Thymus (tissue), 11 donors: ENCODE results near the gene ZGLP1. TPM values are rescaled to one million over a fixed set of nuclear protein-coding genes. Genes with fewer than 3 reads are reported as not detected.
A peak's percentile ranks its signal among the peaks of the same experiment; 100 is the strongest.

Experiments used
- DNase-seq, 9 donors: peaks; one replicate each; pipeline ENCODE4 v3.0.0-alpha.2; 2013; ENCODE audit warnings: low spot score in 9 of 9, low read depth in 6 of 9, missing footprints in 1 of 9
- H3K27ac ChIP-seq, 2 donors: one replicate each; pipeline ENCODE4 v1.5.1; 2013; ENCODE audit warnings: control low read depth in 1 of 2, low read depth in 1 of 2, low read length in 1 of 2, mild to moderate bottlenecking in 1 of 2, moderate library complexity in 1 of 2
- H3K27me3 ChIP-seq, 2 donors: one replicate each; pipeline ENCODE4 v1.5.1; 2013; ENCODE audit warnings: low read length in 1 of 2; ENCODE audit not compliant: control insufficient read depth in 2 of 2, insufficient read depth in 1 of 2
- H3K36me3 ChIP-seq, 2 donors: one replicate each; pipeline ENCODE4 v1.5.1; 2013; ENCODE audit warnings: low read length in 1 of 2, mild to moderate bottlenecking in 1 of 2, moderate library complexity in 1 of 2; ENCODE audit not compliant: control insufficient read depth in 2 of 2, insufficient read depth in 2 of 2
- H3K4me1 ChIP-seq, 2 donors: one replicate each; pipeline ENCODE4 v1.5.1; 2013; ENCODE audit warnings: low read length in 2 of 2; ENCODE audit not compliant: control insufficient read depth in 2 of 2, insufficient read depth in 2 of 2
- H3K4me3 ChIP-seq, 2 donors: one replicate each; pipeline ENCODE4 v1.5.1; 2013; ENCODE audit warnings: low read length in 2 of 2, control low read depth in 1 of 2, mild to moderate bottlenecking in 1 of 2
- H3K9me3 ChIP-seq, 2 donors: one replicate each; pipeline ENCODE4 v1.5.1; 2013; ENCODE audit warnings: low read length in 1 of 2, mild to moderate bottlenecking in 1 of 2; ENCODE audit not compliant: control insufficient read depth in 2 of 2, insufficient read depth in 1 of 2
- WGBS: extraction: QIAGEN DNeasy Blood & Tissue Kit; methylation state at CpG from one replicate; pipeline ENCODE4 v1.1.7; 2013; 5-methylcytosine and 5-hydroxymethylcytosine counted together
- polyA plus RNA-seq: library from polyadenylated mRNA; stranded (reverse); fragments of 200-250 nt; gene quantifications from one replicate; pipeline ENCODE4 v1.2.3, GENCODE V29; 2013
- total RNA-seq: library from RNA; stranded (reverse); fragments of 120-200 nt; gene quantifications from one replicate; pipeline ENCODE4 v1.2.4, GENCODE V29; 2013
- donor health status: healthy.

Gene ZGLP1
- total and polyA plus RNA-seq, 2 donors: 2.3 to 29.8 TPM

- Histone ChIP-seq H3K4me3 (peak overlapping the region in 1 of 2 donors; percentile 26), H3K27ac (no peak overlapping the region), H3K27me3 (peaks cover 100% of the 10 kb centered on the region in 2 donors), H3K36me3 (no peaks in the 10 kb centered on the region), H3K9me3 (peaks cover 2 to 68% of the 10 kb centered on the region in 2 donors), H3K4me1 (peaks cover 46 to 77% of the 10 kb centered on the region in 2 donors)
- no peak for DNase-seq
- WGBS: 3% methylated on average over 49 of the region's 49 CpGs
Observed at GRCh38 chr19:10291554-10292205, 17.9 kb downstream of the ZGLP1 start.

- Histone ChIP-seq H3K4me3 (peak overlapping the region in 1 of 2 donors; percentile 26), H3K9me3 (peaks cover 2 to 70% of the 10 kb centered on the region in 2 donors), H3K27me3 (peaks cover 98 to 100% of the 10 kb centered on the region in 2 donors), H3K36me3 (no peaks in the 10 kb centered on the region), H3K4me1 (peaks cover 49 to 83% of the 10 kb centered on the region in 2 donors), H3K27ac (no peak overlapping the region)
- DNase-seq: peak in 1 of 9 donors; percentile 45
- WGBS: 1% methylated on average over 57 of the region's 57 CpGs
Observed at GRCh38 chr19:10290876-10291553, 18.6 kb downstream of the ZGLP1 start.

GRCh38 chr19:10290357-10290875 is 19.2 kb downstream of the ZGLP1 start:
- Histone ChIP-seq H3K27me3 (peaks cover 94 to 95% of the 10 kb centered on the region in 2 donors), H3K9me3 (peaks cover 2 to 66% of the 10 kb centered on the region in 2 donors), H3K27ac (no peak overlapping the region), H3K4me1 (peaks cover 44 to 83% of the 10 kb centered on the region in 2 donors), H3K4me3 (no peak overlapping the region), H3K36me3 (peaks cover 0 to 5% of the 10 kb centered on the region in 2 donors)
- no peak for DNase-seq
- 2% methylated on average over 30 of the region's 30 CpGs for WGBS

- DNase-seq: no peak
- WGBS: 3% methylated on average over 45 of the region's 45 CpGs
- no peak within 1 kb of the TSS for H3K27ac ChIP-seq
- H3K4me1 ChIP-seq: peaks cover 40 to 81% of the 10 kb centered on the region in 2 donors
- H3K27me3 ChIP-seq: peaks cover 89 to 92% of the 10 kb centered on the region in 2 donors
- peaks cover 2 to 61% of the 10 kb centered on the region in 2 donors for H3K9me3 ChIP-seq
- H3K4me3 ChIP-seq: peak within 1 kb of the TSS; percentile 3 to 33
- H3K36me3 ChIP-seq: peaks cover 0 to 11% of the 10 kb centered on the region in 2 donors
Observed at GRCh38 chr19:10289836-10290356, 19.7 kb downstream of the ZGLP1 start, which contains the start of gene ICAM5. ICAM5 (plus strand) TSS chr19:10289952; CDS start chr19:10290044, 92 bp downstream.

GRCh38 chr19:10289167-10289835 is 20.3 kb downstream of the ZGLP1 start:
- peaks cover 83 to 88% of the 10 kb centered on the region in 2 donors for H3K27me3 ChIP-seq
- 1% methylated on average over 50 of the region's 50 CpGs for WGBS
- H3K9me3 ChIP-seq: peaks cover 2 to 59% of the 10 kb centered on the region in 2 donors
- H3K4me3 ChIP-seq: peak overlapping the region; percentile 3 to 33
- H3K27ac ChIP-seq: no peak overlapping the region
- peak in 1 of 9 donors; percentile 61 for DNase-seq
- H3K4me1 ChIP-seq: peaks cover 40 to 83% of the 10 kb centered on the region in 2 donors
- peaks cover 0 to 16% of the 10 kb centered on the region in 2 donors for H3K36me3 ChIP-seq

- H3K36me3 ChIP-seq: peaks cover 0 to 18% of the 10 kb centered on the region in 2 donors
- 1% methylated on average over 23 of the region's 23 CpGs for WGBS
- H3K9me3 ChIP-seq: peaks cover 2 to 56% of the 10 kb centered on the region in 2 donors
- H3K4me3 ChIP-seq: peak overlapping the region; percentile 3 to 33
- H3K27ac ChIP-seq: no peak overlapping the region
- peaks cover 40 to 83% of the 10 kb centered on the region in 2 donors for H3K4me1 ChIP-seq
- peaks cover 77 to 82% of the 10 kb centered on the region in 2 donors for H3K27me3 ChIP-seq
- DNase-seq: peak in 2 of 9 donors; percentile 50 to 71
Observed at GRCh38 chr19:10288662-10289166, 20.9 kb downstream of the ZGLP1 start.

GRCh38 chr19:10286803-10287737 is 22.5 kb downstream of the ZGLP1 start, which contains the start of gene ICAM4:
ICAM4 (plus strand) TSS chr19:10286955; CDS start chr19:10287013, 58 bp downstream.
- Histone ChIP-seq H3K9me3 (peaks cover 0 to 39% of the 10 kb centered on the region in 2 donors), H3K27ac (peak within 1 kb of the TSS; percentile 4 to 22), H3K27me3 (peaks cover 61 to 68% of the 10 kb centered on the region in 2 donors), H3K4me1 (peaks cover 33 to 69% of the 10 kb centered on the region in 2 donors), H3K4me3 (peak within 1 kb of the TSS; percentile 19 to 29), H3K36me3 (peaks cover 0 to 23% of the 10 kb centered on the region in 2 donors)
- 2% methylated on average over 59 of the region's 59 CpGs for WGBS
- peak in 1 of 9 donors; percentile 74 for DNase-seq
